NCI-H69 (cell line): ENCODE results near the gene CNDP2.

Experiments used
- DNase-seq: peaks from one replicate; lab custom pipeline; 2025; lab: John Stamatoyannopoulos, UW

The CNDP2 gene

DNA sequence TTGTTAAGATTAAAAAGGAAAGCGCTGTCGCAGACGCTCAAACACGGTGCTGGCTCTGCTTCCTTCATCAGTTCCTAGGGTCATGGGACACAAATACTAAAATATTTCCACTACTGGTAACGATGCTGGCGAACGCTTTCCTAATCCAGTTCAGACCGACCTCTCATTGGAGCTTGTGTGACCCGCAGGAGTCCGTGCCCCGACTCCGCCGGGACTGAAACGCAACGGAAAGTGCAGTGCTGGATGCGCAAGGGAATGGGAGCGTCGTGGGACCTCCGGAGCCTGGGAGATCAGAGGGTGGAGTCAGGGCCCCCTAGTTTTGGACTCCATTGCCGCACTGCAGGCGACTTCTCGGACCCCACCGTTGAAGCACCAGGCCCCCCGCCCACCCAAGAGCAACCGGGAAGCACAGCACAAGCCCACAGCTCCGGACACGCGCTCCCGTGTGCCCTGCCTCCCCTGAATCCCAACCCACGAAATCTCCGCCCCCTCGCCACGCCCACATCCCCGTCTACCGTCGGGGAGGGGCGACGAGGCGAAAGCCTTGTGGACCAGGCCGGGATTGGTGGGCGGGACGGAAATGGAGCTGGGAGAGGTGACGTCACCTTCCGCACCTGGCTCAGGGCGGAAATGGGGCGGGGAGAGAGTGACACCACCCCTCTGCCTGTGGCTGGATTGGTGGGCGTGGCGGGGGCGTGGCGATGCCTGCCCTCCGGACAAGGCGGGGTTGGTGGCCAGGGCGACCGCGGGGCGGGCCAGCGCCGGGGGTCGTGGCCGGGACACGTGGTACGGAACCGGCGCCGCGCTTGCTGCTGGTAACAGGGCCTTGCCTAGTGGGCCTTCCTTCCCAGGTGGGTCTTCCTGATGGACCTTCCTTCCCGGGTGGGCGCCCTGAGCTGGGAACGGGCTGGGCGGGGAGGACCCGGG lies at the start of gene CNDP2:
CNDP2 (plus strand) TSS at position 783 of the 927 bp plus-strand sequence. CDS start 3,611 bp downstream, outside the sequence.
- DNase-seq = peak; percentile 100

DNA sequence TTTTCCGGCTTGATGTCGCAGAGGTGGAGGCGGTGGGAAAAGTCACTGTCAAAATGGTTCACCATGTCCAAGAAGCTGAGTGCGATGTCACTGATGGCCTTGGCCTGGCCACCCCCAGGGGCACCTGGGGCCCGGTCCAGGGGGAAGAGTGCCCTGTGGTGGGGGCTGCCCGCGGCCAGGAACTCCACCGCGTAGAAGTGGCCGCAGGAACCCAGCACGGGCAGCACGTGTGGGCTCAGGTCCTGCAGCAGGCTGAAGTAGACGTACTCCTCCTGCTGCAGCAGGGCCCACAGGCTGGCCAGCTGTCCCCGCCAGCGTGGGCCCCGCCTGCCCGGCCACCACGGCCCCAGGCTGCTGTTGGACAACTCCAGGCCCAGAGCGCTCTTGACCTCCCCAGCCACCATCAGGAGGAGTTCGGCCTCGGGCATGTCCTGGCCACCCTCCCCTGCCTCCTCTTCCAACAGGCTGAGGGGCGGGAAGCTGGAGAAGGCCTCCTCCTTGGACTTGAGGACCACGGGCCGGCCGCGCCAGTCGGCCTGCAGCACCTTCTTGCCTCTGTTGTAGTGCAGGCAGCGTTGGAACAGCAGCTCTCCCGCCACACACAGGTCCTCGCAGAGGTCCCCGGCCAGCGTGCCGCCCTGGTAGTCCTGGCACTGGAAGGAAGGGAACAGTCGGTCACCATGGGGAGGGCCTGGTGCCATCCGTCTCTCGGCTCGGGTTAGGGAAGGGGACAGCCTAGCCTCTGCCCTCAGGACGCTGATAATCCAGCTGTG lies 49.3 kb upstream of the CNDP2 start:
- DNase-seq = no peak

DNA sequence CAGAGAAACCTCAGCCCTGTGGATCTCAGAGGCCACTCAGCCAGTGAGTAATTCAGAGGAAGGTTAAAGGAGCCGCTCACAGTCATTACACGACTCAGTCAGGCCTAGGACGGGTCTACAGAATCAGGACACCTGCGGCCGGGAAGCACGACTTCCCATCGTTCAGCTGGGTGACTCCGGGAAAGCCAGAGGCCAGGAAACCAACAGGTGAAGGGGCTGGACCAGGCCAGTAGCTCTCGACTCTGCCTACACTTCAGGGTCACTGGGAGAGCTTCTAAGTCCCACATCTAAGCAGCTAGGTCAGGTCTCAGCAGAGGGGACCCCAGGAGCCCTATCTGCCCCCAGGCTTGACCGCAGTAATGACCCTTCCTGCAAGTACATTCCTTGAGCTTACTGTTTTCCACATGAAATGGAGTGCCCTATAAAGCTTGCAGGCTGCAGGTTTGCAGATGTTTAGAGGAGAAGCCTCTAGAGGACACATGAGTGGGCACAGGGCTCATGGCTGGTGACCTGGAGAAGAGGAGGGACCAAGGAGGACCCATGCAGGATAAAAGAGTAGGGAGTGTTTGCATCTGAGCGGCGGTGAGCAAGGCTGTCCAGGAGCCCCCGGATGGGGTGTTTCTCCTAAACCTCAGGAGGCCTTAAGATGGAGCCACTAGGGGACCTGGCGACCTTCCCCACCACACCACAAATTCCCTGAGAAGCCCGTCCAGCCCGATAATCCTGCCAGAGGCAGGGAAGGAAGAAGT lies 48.6 kb upstream of the CNDP2 start:
- no peak for DNase-seq

DNA sequence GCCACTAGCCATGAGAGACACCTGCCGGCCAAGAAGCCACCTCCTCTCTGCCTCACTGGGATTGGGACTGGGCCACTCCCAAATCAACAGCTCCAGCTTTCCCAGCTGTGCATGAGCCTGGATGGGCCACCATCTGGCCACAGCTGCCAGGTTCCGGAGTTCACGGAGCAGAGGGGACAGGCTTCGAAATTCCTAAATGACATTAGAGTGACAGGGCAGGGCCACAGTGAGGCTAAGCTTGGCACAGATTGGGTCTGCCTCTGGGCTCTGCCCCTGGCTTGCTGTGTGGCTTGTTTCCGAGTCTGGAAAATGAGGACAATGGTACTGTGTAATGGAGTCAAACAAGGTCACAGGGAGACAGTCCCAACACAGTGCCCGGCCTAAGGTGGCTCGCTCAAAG lies 45.5 kb upstream of the CNDP2 start:
- no peak for DNase-seq

DNA sequence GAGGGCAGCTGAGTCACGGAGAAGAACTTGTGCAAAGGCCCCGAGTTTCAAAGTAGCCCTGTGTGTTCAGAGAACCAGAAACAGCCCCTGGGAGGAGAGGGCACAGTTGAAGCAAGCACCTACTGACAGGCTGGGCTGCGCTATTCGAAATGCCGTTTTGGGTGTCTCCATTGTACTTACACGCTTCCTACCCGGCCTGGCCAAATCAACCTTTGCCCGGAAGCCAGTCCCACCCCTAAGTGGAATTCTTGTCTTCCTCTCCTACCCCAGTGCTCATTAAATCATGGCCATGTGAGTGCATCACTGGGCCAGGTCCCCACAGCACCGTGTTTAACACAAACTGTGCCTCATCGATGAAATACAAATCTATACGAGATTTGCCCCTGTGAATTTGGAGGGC lies 45.0 kb upstream of the CNDP2 start:
- no peak for DNase-seq

DNA sequence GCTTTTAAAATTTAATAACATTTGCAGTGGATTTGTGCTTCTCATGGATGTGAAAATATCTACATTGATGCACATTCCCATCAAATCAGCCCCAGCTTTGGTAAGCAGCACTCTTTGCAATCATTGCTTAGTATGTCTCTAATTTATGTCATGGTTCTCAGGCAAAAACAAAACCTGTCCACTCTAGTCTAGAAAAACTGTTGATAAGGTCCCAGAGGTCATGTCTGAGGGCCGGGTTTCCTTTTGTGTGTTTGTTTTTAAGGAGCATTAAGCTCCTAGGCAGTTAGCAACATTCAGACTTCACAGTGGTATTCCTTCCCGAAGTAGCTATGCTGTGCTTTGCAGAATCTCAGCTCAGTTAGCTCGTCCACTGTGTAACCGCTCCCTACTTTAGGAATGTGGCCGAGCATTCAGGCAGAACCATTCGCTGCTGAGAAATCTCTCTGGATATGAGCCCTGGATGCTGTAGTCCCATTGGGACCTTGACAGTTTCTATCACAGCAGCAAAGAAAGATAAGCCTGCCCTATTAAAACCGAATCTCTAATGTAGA lies 43.1 kb upstream of the CNDP2 start:
- DNase-seq = peak; percentile 19

DNA sequence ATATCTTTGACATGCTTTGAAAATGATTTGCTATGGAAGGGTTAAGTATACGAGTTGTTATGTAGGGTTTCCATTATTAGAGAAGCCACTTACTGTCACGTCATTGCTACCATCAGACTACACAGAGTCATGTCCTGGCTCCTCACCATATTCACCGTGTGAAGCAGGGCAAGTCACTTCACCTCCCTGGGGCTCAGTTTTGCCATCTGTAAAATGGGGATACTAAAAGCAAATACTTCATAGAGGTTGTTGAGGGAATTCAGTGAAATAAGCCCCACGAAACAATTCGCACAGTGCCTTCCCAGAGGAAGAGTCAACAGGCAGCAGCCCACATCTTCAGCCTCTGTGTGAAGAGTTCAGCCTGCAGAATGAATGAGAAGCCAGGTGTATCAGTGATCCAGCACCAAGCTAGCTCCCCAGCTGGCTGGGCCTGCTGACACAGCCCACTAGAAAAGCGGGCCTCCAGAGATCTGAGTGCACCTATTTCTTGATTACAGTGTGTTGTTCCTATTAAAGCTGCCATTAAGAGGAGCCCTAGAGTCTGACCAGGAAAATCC lies 42.4 kb upstream of the CNDP2 start:
- DNase-seq = peak; percentile 20

DNA sequence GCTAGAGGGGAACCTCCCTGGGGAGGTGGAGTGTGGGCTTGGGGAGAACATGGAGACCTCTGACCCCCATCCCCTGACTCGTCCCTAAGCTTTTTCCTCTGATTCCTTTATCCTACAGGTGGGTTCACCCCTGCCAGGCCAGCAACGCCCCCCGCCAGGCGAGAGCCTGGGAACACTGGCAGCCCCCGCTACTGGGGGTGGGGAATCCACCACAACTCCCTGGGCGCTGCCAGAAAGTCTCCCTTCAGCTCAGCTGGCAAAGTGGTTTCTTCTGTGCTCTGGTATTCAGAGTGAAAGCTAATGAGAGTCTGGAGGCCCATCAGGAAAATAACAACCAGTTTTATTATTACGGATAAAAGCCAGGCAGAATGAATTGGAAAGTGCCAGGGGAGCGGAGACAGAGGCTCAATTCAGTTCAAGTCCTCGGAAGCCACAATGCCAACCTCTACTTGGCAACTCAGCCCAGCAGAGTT lies 41.8 kb upstream of the CNDP2 start:
- no peak for DNase-seq

DNA sequence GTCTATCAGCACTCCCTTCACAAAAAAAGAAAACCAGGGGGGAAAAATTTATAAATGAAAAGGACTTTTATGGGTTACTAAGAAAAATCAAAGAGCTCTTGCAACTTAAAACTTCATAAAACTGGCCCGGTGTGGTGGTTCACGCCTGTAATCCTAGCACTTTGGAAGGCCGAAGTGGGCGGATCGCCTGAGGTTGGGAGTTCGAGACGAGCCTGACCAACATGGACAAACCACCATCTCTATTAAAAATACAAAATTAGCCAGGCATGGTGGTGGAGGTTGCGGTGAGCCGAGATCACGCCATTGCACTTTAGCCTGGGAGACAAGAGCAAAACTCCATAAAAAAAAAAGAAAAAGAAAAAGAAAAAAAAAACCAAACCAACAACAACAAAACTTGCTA lies 40.8 kb upstream of the CNDP2 start:
- DNase-seq = no peak

DNA sequence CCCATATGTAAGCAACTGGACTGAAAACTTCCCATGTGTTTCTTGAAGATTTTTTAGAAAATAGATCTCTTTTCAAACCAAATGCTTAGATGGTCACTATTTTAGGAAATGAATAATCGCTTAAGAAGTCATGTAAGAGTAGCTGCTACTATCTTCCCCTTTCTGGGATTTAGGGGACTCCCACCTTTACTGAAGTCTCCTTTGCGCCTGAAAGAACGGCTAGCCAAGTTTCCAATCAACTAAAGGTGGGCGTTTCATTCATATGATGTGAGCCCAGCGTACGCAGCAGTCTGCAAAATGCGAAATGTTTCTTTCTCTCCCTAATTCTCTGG lies 40.2 kb upstream of the CNDP2 start:
- no peak for DNase-seq

DNA sequence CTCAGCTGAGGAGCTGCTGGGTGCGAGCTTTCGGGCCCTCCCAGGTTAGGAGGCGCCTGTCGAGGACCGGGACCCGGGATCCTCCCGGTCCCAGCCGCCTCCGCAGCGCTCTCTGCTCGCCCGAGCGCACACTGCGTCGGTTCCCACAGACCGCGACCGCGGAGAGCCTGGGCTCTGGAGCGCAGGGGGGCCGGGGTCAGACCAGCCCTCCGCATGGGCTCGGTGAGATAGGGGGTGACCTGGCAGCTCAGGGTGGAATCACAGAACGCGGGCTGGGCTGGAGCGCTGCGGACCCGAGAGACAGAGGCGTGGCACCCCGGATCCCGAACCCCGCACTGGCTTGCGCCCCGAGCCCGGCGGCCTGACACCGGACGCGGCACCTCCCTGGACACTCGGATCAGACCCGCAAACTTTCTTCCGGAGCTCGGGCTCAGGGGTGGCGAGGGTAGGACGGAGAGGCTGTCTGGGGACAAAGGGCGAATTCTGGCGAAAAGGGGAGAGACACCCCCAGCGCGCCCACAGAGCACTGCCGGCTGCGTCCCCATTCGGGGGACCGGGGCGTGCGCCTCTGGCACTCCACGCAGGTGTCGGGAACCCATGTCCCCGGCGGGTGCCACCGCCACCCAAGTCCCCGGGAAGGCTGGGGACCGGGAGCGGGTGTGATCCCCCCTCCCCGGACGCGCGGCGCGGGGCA lies 39.7 kb upstream of the CNDP2 start:
- DNase-seq = peak; percentile 36

DNA sequence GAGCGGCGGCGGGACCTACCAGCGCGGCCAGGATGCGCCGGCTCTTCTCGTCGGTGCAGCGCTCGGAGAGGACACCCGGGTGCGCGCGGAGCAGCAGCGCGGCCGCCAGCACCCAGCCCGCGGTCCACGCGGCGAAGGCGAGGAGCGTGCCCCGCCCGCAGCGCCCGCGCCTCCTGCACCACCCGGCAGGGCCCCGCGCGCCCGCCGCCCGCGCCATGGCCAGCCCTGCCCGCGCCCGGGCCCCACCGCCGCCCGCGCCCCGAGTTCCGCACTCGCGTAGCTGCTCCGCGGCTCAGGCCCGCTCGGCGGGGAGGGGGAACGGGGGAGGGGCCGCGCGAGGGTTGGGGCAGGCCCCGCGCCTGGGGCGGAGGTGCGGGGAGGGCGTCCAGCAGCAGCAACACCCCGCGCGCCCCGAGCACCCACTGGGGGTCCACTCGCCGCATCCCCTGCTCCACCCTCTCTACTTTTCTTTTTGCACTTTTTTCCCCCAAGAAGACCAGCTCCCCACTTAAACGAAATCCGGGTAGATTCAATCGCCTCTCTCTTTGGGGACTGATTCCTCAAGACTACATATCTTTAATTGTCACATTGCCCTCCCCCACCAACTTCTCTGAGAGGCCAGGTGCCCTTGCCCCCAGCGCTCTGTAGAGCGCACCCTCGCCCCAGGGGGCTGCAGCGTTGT lies 39.0 kb upstream of the CNDP2 start, which contains the start of gene DIPK1C:
DIPK1C (minus strand) TSS at position 266 of the 682 bp plus-strand sequence; CDS start at position 217, 49 bp downstream.
- DNase-seq = peak; percentile 65

DNA sequence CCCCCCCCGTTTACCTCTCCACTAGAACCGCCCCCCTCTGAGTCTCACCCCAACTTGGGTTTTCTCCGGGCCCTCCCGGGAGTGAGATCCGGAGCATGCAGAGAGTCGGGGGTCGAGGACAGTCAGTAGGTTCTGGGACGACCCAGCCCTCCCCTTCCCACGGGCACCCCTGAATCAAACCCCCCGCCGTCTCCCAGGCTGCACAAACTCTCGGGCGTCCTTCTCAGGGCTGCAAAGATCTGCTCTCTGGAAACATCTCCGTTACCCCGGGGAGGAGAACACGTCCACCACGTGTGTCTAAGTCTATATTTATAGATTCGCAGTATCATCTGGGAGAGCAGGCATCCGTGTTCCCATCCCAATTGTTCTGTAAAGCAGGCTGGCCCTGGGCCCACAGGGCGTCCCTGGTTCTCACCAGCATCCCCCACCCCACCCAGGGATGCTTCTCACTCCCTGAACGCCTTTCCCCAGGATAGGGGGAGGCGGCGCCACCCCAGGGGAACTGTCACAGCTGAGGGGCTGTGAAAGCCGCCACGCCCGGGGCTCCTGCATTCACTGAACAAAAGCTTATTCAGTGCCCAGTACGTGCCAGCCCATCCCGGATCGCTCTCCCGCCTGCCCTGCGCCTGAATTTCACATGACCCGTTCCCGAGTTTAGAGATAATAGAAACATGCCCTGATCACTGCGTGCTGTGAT lies 38.3 kb upstream of the CNDP2 start:
- peak; percentile 85 for DNase-seq

DNA sequence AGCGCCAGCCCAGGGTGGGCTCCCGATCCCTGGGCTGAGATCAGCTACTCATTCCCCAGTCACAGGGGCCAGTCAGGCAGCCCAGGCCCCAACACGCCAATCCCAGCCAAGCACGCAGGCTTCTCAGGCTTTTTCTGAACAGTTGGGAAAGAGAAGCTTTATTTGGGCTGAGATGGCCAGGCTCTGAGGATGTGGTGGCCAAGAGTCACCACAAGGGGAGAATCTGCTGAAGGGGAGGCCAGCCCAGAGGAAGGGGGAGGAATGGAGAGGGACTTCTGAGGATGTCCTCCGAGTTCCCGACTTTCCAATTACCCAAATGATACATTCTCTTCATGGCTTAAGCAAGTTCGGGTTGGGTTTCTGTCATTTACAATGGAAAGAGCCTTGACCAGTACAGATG lies 36.3 kb upstream of the CNDP2 start:
- DNase-seq = peak; percentile 24

DNA sequence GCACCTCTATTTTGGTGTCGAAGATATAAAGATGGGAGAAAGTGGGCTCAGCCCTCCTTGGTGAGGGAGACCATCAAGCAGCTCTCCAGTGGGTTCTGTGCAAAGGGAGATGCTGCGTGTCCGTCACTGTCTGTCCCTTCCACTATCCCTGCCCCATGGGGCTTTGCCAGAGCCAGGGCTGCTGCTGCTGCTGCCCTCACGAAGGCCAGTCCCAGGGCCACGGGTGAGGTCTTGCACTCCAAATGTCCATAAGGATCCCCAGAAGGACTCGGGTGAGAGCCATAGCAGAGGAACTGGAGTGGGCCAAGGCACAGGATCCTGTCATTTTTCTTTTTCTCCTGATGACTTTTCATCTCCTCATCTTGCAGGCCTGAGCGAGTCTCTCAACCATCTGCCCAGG lies 35.3 kb upstream of the CNDP2 start:
- no peak for DNase-seq

DNA sequence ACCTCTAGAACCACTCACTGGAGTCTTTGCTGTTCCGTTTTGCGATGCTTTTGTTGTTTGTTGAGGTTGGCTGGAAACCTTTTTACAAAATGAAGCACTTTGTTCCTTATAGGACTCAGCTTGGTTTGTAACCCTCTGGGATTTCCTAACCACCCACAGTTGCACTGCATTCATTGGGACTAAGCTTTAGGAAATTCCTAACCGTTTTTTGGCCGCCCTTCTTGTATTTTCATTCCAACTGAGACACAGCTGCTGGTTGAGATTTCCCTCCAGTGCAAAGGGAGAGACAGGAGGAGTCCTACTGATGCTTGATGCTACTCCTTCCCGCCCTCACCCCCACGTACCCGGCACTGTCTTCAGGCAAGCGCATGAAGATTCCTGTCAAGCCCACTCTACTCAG lies 32.9 kb upstream of the CNDP2 start:
- no peak for DNase-seq

DNA sequence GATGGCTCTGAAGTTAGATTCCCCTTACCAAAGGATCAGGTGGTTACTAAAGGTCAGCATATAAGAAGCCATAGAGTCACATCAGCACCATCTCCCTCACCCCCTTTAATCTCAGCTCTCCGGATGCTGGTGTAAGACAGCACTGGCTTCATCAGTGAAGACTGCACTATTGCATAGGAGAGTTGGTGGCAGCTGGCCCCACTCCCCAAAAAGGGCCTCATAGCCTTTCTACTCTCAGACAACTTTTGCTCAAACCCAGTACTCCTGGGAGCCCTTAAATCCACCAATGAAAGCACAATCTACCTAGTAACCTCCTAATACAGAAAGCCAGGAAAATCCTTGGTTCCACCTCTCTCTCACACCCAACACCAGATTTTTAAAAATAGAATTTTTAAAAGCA lies 32.2 kb upstream of the CNDP2 start:
- DNase-seq = no peak

DNA sequence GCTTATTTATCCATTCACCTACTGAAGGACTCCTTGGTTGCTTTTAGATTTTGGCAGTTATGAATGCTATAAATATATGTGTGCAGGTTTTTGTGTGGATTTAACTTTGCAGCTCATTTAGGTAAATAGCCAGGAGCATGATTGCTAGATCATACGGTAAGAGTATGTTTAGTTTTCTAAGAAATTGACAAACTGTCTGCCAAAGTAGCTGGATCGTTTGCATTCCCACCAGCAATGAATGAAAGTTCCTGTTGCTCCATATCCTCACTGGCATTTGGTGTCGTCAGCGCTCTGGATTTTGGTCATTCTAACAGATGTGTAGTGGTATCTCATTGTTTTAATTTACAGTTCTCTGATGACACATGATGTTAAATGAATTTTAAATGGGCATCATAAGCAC lies 30.4 kb upstream of the CNDP2 start:
- DNase-seq = peak; percentile 29

DNA sequence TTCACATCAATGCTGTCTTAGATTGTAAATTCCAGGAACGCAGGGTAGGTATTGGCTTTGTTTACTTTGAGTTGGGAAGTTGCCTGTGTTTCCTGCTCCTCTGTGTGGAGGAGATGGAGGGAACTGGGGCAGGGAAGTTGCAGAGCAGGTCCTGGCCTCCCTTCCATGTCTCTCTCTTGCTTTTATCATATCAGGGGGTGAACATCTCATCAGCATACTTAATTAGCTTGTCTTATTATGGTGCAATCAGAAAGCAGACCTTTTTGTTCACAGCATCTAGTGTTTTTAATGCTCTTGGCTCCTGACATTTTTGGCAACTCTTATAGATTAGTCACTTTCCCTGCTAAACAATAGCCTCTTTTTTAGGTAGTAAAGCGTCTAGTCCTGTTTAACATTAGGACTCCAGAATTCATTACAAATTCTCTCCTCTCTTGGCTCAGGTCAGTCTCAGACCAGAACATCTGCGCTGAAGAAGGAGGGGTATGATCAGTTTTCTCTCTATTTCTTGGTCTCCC lies 27.6 kb upstream of the CNDP2 start:
- no peak for DNase-seq

DNA sequence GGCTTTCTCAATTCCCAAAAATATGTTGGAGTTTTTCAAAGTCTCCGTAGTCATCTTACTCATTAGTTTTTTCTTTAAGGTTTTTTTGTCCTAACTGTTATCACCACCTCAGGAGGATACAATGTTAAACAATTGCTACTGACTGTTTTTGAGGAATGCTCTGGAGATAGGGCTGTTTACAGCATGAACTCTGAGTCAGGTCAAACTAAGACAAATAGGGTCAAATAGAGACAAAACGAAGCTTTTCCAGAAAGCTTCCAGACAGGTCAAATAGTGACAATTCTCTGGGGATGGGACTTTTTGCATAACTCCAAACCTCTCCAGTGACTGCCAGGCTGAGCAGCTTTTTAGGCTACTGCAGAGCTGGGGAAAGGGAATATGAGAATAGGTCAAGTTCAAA lies 23.9 kb upstream of the CNDP2 start:
- no peak for DNase-seq
